ENCODE data around the gene PILRA. TPM values are rescaled to one million over a fixed set of nuclear protein-coding genes. Genes with fewer than 3 reads are reported as not detected.

PILRA gene
- total and polyA plus RNA-seq, 2 experiments from 2014 or later = 0.38 to 5.3 TPM

GRCh38 chr7:100413346-100413745, 40.1 kb downstream of the PILRA start (continued):
- TF ChIP-seq, protein P1, sequence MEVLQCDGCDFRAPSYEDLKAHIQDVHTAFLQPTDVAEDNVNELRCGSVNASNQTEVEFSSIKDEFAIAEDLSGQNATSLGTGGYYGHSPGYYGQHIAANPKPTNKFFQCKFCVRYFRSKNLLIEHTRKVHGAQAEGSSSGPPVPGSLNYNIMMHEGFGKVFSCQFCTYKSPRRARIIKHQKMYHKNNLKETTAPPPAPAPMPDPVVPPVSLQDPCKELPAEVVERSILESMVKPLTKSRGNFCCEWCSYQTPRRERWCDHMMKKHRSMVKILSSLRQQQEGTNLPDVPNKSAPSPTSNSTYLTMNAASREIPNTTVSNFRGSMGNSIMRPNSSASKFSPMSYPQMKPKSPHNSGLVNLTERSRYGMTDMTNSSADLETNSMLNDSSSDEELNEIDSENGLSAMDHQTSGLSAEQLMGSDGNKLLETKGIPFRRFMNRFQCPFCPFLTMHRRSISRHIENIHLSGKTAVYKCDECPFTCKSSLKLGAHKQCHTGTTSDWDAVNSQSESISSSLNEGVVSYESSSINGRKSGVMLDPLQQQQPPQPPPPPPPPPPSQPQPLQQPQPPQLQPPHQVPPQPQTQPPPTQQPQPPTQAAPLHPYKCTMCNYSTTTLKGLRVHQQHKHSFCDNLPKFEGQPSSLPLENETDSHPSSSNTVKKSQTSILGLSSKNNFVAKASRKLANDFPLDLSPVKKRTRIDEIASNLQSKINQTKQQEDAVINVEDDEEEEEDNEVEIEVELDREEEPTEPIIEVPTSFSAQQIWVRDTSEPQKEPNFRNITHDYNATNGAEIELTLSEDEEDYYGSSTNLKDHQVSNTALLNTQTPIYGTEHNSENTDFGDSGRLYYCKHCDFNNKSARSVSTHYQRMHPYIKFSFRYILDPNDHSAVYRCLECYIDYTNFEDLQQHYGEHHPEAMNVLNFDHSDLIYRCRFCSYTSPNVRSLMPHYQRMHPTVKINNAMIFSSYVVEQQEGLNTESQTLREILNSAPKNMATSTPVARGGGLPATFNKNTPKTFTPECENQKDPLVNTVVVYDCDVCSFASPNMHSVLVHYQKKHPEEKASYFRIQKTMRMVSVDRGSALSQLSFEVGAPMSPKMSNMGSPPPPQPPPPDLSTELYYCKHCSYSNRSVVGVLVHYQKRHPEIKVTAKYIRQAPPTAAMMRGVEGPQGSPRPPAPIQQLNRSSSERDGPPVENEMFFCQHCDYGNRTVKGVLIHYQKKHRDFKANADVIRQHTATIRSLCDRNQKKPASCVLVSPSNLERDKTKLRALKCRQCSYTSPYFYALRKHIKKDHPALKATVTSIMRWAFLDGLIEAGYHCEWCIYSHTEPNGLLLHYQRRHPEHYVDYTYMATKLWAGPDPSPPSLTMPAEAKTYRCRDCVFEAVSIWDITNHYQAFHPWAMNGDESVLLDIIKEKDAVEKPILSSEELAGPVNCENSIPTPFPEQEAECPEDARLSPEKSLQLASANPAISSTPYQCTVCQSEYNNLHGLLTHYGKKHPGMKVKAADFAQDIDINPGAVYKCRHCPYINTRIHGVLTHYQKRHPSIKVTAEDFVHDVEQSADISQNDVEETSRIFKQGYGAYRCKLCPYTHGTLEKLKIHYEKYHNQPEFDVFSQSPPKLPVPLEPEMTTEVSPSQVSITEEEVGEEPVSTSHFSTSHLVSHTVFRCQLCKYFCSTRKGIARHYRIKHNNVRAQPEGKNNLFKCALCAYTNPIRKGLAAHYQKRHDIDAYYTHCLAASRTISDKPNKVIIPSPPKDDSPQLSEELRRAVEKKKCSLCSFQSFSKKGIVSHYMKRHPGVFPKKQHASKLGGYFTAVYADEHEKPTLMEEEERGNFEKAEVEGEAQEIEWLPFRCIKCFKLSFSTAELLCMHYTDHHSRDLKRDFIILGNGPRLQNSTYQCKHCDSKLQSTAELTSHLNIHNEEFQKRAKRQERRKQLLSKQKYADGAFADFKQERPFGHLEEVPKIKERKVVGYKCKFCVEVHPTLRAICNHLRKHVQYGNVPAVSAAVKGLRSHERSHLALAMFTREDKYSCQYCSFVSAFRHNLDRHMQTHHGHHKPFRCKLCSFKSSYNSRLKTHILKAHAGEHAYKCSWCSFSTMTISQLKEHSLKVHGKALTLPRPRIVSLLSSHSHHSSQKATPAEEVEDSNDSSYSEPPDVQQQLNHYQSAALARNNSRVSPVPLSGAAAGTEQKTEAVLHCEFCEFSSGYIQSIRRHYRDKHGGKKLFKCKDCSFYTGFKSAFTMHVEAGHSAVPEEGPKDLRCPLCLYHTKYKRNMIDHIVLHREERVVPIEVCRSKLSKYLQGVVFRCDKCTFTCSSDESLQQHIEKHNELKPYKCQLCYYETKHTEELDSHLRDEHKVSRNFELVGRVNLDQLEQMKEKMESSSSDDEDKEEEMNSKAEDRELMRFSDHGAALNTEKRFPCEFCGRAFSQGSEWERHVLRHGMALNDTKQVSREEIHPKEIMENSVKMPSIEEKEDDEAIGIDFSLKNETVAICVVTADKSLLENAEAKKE (CRISPR knock-in tag; IDR thresholded peaks at IDR 0.05) = no peak
- TF ChIP-seq EZH2phosphoT487 (IDR thresholded peaks at IDR 0.05; ENCODE audit: unreplicated experiment) (no peak), CREB1 (CRISPR knock-in tag; IDR thresholded peaks at IDR 0.05; ENCODE audit: low read depth) (no peak), POLR2AphosphoS5 (IDR thresholded peaks at IDR 0.05; ENCODE audit: low read depth) (no peak), JUNB (IDR thresholded peaks at IDR 0.05; ENCODE audit: unreplicated experiment) (no peak), ZNF331 (CRISPR knock-in tag; IDR thresholded peaks at IDR 0.05; ENCODE audit: low read depth) (no peak)
- TF ChIP-seq, protein P2, sequence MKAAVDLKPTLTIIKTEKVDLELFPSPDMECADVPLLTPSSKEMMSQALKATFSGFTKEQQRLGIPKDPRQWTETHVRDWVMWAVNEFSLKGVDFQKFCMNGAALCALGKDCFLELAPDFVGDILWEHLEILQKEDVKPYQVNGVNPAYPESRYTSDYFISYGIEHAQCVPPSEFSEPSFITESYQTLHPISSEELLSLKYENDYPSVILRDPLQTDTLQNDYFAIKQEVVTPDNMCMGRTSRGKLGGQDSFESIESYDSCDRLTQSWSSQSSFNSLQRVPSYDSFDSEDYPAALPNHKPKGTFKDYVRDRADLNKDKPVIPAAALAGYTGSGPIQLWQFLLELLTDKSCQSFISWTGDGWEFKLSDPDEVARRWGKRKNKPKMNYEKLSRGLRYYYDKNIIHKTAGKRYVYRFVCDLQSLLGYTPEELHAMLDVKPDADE (IDR thresholded peaks at IDR 0.05) = no peak

GRCh38 chr7:100413889-100414288, 40.6 kb downstream of the PILRA start:
- H3F3A ChIP-seq (replicated peaks; ENCODE audit: low read depth) = no peaks in the 10 kb centered on the region
- Mint-ChIP-seq H3K4me3 (no peak overlapping the region), H3K9me3 (no peaks in the 10 kb centered on the region), H3K27me3 (ENCODE audit: insufficient read depth, low read depth, poor library complexity) (no peaks in the 10 kb centered on the region), H3K36me3 (ENCODE audit: low read depth) (no peaks in the 10 kb centered on the region), H3K4me1 (peaks cover 3% of the 10 kb centered on the region; the same call in 1 of the 3 replicates), H3K27ac (no peak overlapping the region)
- DNase-seq (ENCODE audit: low spot score) (no peak), ATAC-seq (no peak)
- no peaks in the 10 kb centered on the region; the same call in 1 of the 2 replicates for H4K20me1 ChIP-seq (replicated peaks; ENCODE audit: insufficient read depth)
- no peak overlapping the region for H3K27ac ChIP-seq (ENCODE audit: low read depth)
- no peaks in the 10 kb centered on the region for H3K4me1 ChIP-seq (ENCODE audit: insufficient read depth)
- no peak overlapping the region for H3K4me3 ChIP-seq
- H3K79me2 ChIP-seq (replicated peaks; ENCODE audit: insufficient read depth) = no peaks in the 10 kb centered on the region
- no peak overlapping the region for H3K4me2 ChIP-seq
- H2AFZ ChIP-seq = no peak overlapping the region
- no peaks in the 10 kb centered on the region for H3K36me3 ChIP-seq (ENCODE audit: insufficient read depth)
- no peaks in the 10 kb centered on the region for H3K27me3 ChIP-seq (ENCODE audit: insufficient read depth)
- H3K9me2 ChIP-seq (ENCODE audit: insufficient read depth) = no peaks in the 10 kb centered on the region
- TF ChIP-seq ZNF114 (CRISPR knock-in tag; IDR thresholded peaks at IDR 0.05) = no peak
- TF ChIP-seq STAT1 (IDR thresholded peaks at IDR 0.05; ENCODE audit: unreplicated experiment) = no peak
- no peak for TF ChIP-seq REST (IDR thresholded peaks at IDR 0.05; ENCODE audit: unreplicated experiment)
- no peak for TF ChIP-seq NANOG (IDR thresholded peaks at IDR 0.05; ENCODE audit: borderline replicate concordance)
- no peak for TF ChIP-seq CREB1 (CRISPR knock-in tag; IDR thresholded peaks at IDR 0.05; ENCODE audit: low read depth)
- TF ChIP-seq JUNB (IDR thresholded peaks at IDR 0.05; ENCODE audit: unreplicated experiment) = no peak
- TF ChIP-seq EZH2phosphoT487 (IDR thresholded peaks at IDR 0.05; ENCODE audit: unreplicated experiment) = no peak
